Left ventricle myocardium inferior (tissue), 1 donor: ENCODE data around the gene CD1B. TPM values are rescaled to one million over a fixed set of nuclear protein-coding genes. Genes with fewer than 3 reads are reported as not detected.
"Not testable (repeated sequence)": the region's sequence is repeated elsewhere in the genome, so short reads cannot be mapped to it uniquely, and the experiment has no call there.

Experiments
- DNase-seq: peaks from one replicate; pipeline ENCODE4 v3.0.0-alpha.2; 2020
- H3K27ac ChIP-seq: fragments of 200-600 bp; replicated peaks from 2 replicates; pipeline ENCODE4 v1.8.0; 2021
- H3K27me3 ChIP-seq: fragments of 200-600 bp; 2 replicates; pipeline ENCODE4 v1.8.0; 2021; ENCODE audit warnings: low read depth
- H3K36me3 ChIP-seq: fragments of 200-600 bp; 2 replicates; pipeline ENCODE4 v1.8.0; 2021
- H3K4me1 ChIP-seq: fragments of 200-600 bp; 2 replicates; pipeline ENCODE4 v1.8.0; 2021
- H3K4me3 ChIP-seq: fragments of 200-600 bp; 2 replicates; pipeline ENCODE4 v1.8.0; 2021; ENCODE audit warnings: mild to moderate bottlenecking, moderate library complexity
- H3K9me3 ChIP-seq: fragments of 200-600 bp; replicated peaks from 2 replicates; pipeline ENCODE4 v1.8.0; 2021
- CTCF ChIP-seq: fragments of 200-600 bp; IDR thresholded peaks from 2 replicates; pipeline ENCODE4 v1.8.0; 2021; ENCODE audit warnings: antibody characterized with exemption, mild to moderate bottlenecking, borderline replicate concordance
- intact Hi-C: fragments of 100-400 bp; cut with micrococcal nuclease; formaldehyde crosslinking; loops from one replicate; pipeline ENCODE4 v1.11.0; 2022
- long read RNA-seq: library from polyadenylated mRNA; unstranded; transcript quantifications from one replicate; pipeline ENCODE4 v2.0.0, GENCODE V29; 2021
- total RNA-seq: library from RNA; stranded (reverse); fragmentation: NEBNext Ultra II Directional; extraction: Animal tissue kit (Norgen Biotek cat#: 25700); gene quantifications from one replicate; pipeline ENCODE4 v1.2.1, GENCODE V29; 2021
- donor health status: DM: no; HTN: yes; CAD: no; lungs with severe emphysema.

CD1B gene
- total RNA-seq: not detected
- long read RNA-seq: 0 reads

- Histone ChIP-seq H3K4me1 (no peaks in the 10 kb centered on the region), H3K36me3 (no peaks in the 10 kb centered on the region), H3K27ac (no peak within 1 kb of the TSS), H3K9me3 (no peaks in the 10 kb centered on the region), H3K27me3 (peaks cover 16% of the 10 kb centered on the region), H3K4me3 (no peak within 1 kb of the TSS)
- DNase-seq: no peak
- TF ChIP-seq CTCF: no peak
- intact Hi-C loops: no loop called here
Observed at GRCh38 chr1:158331481-158332150, at the start of gene CD1B. CD1B (minus strand) TSS chr1:158331531; CDS start chr1:158331423, 108 bp downstream.

- H3K36me3 ChIP-seq: no peaks in the 10 kb centered on the region
- H3K4me1 ChIP-seq: no peaks in the 10 kb centered on the region
- no peak for TF ChIP-seq CTCF
- no peak for DNase-seq
- H3K4me3 ChIP-seq: no peak overlapping the region
- no peak overlapping the region for H3K27ac ChIP-seq
- H3K27me3 ChIP-seq: peaks cover 4% of the 10 kb centered on the region
- peaks cover 38% of the 10 kb centered on the region for H3K9me3 ChIP-seq
- intact Hi-C loops: no loop called here
Observed at GRCh38 chr1:158374860-158375259, 43.5 kb upstream of the CD1B start.

- H3K4me1 ChIP-seq, H3K27me3 ChIP-seq, H3K4me3 ChIP-seq, intact Hi-C loops, H3K36me3 ChIP-seq, H3K27ac ChIP-seq, DNase-seq: not testable (repeated sequence)
- peaks cover 38% of the 10 kb centered on the region for H3K9me3 ChIP-seq
Observed at GRCh38 chr1:158374101-158374500, 42.8 kb upstream of the CD1B start.

GRCh38 chr1:158371188-158371953 lies 40.0 kb upstream of the CD1B start:
- Histone ChIP-seq H3K27me3 (peaks cover 4% of the 10 kb centered on the region), H3K36me3 (no peaks in the 10 kb centered on the region), H3K9me3 (peaks cover 33% of the 10 kb centered on the region), H3K27ac (no peak overlapping the region), H3K4me3 (no peak overlapping the region), H3K4me1 (no peaks in the 10 kb centered on the region)
- DNase-seq: no peak
- intact Hi-C loops: no loop called here
- TF ChIP-seq CTCF: no peak

GRCh38 chr1:158366783-158367182 lies 35.5 kb upstream of the CD1B start:
- Histone ChIP-seq H3K9me3 (peaks cover 17% of the 10 kb centered on the region), H3K27ac (no peak overlapping the region), H3K4me1 (no peaks in the 10 kb centered on the region), H3K36me3 (no peaks in the 10 kb centered on the region), H3K27me3 (peaks cover 4% of the 10 kb centered on the region), H3K4me3 (no peak overlapping the region)
- no peak for DNase-seq
- TF ChIP-seq CTCF: no peak
- intact Hi-C loops: no loop called here

GRCh38 chr1:158362941-158363340 lies 31.6 kb upstream of the CD1B start:
- intact Hi-C loops: no loop called here
- Histone ChIP-seq H3K4me1 (no peaks in the 10 kb centered on the region), H3K36me3 (no peaks in the 10 kb centered on the region), H3K27ac (no peak overlapping the region), H3K4me3 (no peak overlapping the region), H3K9me3 (peaks cover 6% of the 10 kb centered on the region), H3K27me3 (no peaks in the 10 kb centered on the region)
- TF ChIP-seq CTCF: no peak
- DNase-seq: no peak
